ENCODE results near the gene AGFG1.

The AGFG1 gene

GRCh38 chr2:227461811-227462461, 10.0 kb upstream of the AGFG1 start:
- DNase-seq: no peak

- DNase-seq: no peak
These were observed 9.4 kb upstream of the AGFG1 start for GRCh38 chr2:227462462-227462951.

GRCh38 chr2:227462972-227463931, 8.7 kb upstream of the AGFG1 start:
- no peak for DNase-seq

- DNase-seq: no peak
These were observed 7.6 kb upstream of the AGFG1 start for GRCh38 chr2:227464361-227464760.

- DNase-seq: no peak
These were observed 7.1 kb upstream of the AGFG1 start for GRCh38 chr2:227464851-227465250.

- DNase-seq: no peak
These were observed 4.9 kb upstream of the AGFG1 start for GRCh38 chr2:227466887-227467600.

- no peak for DNase-seq
These were observed 544 bp upstream of the AGFG1 start for GRCh38 chr2:227471412-227471811.

- DNase-seq: peak; percentile 13
These were observed 537 bp downstream of the AGFG1 start for GRCh38 chr2:227472265-227473121.

- DNase-seq: peak; percentile 7
These were observed 1.1 kb downstream of the AGFG1 start for GRCh38 chr2:227473122-227473461.

- no peak for DNase-seq
These were observed 1.9 kb downstream of the AGFG1 start for GRCh38 chr2:227473806-227474205.

- no peak for DNase-seq
These were observed 2.5 kb downstream of the AGFG1 start for GRCh38 chr2:227474410-227474809.

- DNase-seq: peak; percentile 52
These were observed 5.3 kb downstream of the AGFG1 start for GRCh38 chr2:227477291-227477690.

- peak; percentile 52 for DNase-seq
These were observed 8.0 kb downstream of the AGFG1 start for GRCh38 chr2:227479865-227480475.

GRCh38 chr2:227480528-227480927, 8.6 kb downstream of the AGFG1 start:
- no peak for DNase-seq

- DNase-seq: no peak
These were observed 10.8 kb downstream of the AGFG1 start for GRCh38 chr2:227482638-227483340.

- no peak for DNase-seq
These were observed 13.5 kb downstream of the AGFG1 start for GRCh38 chr2:227485429-227485828.

- DNase-seq: no peak
These were observed 14.7 kb downstream of the AGFG1 start for GRCh38 chr2:227486688-227487087.

- DNase-seq: no peak
These were observed 16.1 kb downstream of the AGFG1 start for GRCh38 chr2:227488045-227488444.

- peak; percentile 37 for DNase-seq
These were observed 19.4 kb downstream of the AGFG1 start for GRCh38 chr2:227491386-227491785.

- no peak for DNase-seq
These were observed 21.6 kb downstream of the AGFG1 start for GRCh38 chr2:227493524-227493923.

GRCh38 chr2:227497158-227497557, 25.2 kb downstream of the AGFG1 start:
- no peak for DNase-seq
